ENCODE results near the gene GALNT17.

DNA sequence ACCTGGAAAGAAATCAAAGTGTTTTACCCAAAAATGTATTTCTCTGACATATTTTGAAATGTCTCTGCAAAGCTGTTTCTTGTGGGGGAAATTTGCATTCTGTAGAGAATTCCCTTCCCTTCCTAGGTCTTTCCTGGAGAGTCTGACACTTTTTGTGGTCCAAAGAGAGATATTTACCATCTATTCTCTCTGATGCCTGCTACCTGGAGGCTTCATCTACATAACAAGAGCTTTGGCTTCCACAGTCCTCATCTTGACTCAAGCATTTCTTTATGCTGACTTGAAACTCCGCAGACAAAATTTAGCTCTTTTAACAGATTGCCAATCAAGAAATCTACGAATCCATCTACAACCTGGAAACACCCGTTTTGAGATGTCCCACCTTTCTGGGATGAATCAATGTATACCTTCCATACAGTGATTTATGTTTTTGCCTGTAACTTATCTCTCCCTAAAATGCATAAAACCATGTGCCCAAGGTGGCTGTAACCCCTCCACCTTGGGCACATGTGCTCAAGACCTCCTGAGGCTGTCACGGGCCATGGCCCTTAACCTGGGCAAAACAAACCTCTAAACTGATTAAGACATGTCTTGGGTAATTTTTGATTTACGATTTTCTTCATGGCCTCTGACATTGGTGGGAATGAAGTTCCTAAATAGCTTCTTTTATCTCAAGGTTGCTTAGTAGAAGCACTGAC lies 334.7 kb downstream of the GALNT17 start:
- TF ChIP-seq POLR2AphosphoS5 (IDR thresholded peaks at IDR 0.05; ENCODE audit: low read depth) (no peak), CTCF (conservative IDR thresholded peaks at IDR 0.05; ENCODE audit: low read depth in 2 of 2) (no peak), EZH2phosphoT487 (IDR thresholded peaks at IDR 0.05; ENCODE audit: unreplicated experiment) (no peak), ZNF114 (CRISPR knock-in tag; IDR thresholded peaks at IDR 0.05) (no peak), STAT1 (IDR thresholded peaks at IDR 0.05; ENCODE audit: unreplicated experiment) (no peak), EZH2 (IDR thresholded peaks at IDR 0.05; ENCODE audit: low read depth, unreplicated experiment) (no peak), CREB1 (CRISPR knock-in tag; IDR thresholded peaks at IDR 0.05; ENCODE audit: low read depth) (no peak), JUNB (IDR thresholded peaks at IDR 0.05; ENCODE audit: unreplicated experiment) (no peak), NANOG (IDR thresholded peaks at IDR 0.05; ENCODE audit: borderline replicate concordance) (no peak)
- TF ChIP-seq, protein P1, sequence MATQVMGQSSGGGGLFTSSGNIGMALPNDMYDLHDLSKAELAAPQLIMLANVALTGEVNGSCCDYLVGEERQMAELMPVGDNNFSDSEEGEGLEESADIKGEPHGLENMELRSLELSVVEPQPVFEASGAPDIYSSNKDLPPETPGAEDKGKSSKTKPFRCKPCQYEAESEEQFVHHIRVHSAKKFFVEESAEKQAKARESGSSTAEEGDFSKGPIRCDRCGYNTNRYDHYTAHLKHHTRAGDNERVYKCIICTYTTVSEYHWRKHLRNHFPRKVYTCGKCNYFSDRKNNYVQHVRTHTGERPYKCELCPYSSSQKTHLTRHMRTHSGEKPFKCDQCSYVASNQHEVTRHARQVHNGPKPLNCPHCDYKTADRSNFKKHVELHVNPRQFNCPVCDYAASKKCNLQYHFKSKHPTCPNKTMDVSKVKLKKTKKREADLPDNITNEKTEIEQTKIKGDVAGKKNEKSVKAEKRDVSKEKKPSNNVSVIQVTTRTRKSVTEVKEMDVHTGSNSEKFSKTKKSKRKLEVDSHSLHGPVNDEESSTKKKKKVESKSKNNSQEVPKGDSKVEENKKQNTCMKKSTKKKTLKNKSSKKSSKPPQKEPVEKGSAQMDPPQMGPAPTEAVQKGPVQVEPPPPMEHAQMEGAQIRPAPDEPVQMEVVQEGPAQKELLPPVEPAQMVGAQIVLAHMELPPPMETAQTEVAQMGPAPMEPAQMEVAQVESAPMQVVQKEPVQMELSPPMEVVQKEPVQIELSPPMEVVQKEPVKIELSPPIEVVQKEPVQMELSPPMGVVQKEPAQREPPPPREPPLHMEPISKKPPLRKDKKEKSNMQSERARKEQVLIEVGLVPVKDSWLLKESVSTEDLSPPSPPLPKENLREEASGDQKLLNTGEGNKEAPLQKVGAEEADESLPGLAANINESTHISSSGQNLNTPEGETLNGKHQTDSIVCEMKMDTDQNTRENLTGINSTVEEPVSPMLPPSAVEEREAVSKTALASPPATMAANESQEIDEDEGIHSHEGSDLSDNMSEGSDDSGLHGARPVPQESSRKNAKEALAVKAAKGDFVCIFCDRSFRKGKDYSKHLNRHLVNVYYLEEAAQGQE (IDR thresholded peaks at IDR 0.05; ENCODE audit: unreplicated experiment): no peak
- TF ChIP-seq, protein P2, sequence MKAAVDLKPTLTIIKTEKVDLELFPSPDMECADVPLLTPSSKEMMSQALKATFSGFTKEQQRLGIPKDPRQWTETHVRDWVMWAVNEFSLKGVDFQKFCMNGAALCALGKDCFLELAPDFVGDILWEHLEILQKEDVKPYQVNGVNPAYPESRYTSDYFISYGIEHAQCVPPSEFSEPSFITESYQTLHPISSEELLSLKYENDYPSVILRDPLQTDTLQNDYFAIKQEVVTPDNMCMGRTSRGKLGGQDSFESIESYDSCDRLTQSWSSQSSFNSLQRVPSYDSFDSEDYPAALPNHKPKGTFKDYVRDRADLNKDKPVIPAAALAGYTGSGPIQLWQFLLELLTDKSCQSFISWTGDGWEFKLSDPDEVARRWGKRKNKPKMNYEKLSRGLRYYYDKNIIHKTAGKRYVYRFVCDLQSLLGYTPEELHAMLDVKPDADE (IDR thresholded peaks at IDR 0.05): no peak

Data from GM23338 (cell line).